Measurements from ENCODE around the gene SH3YL1. TPM values are rescaled to one million over a fixed set of nuclear protein-coding genes. Genes with fewer than 3 reads are reported as not detected.

Gene SH3YL1
- polyA plus RNA-seq, 1 donor (not counting 4 experiments of a cell fraction or from before 2014, with no cell fraction given) = 41.8 TPM

DNA sequence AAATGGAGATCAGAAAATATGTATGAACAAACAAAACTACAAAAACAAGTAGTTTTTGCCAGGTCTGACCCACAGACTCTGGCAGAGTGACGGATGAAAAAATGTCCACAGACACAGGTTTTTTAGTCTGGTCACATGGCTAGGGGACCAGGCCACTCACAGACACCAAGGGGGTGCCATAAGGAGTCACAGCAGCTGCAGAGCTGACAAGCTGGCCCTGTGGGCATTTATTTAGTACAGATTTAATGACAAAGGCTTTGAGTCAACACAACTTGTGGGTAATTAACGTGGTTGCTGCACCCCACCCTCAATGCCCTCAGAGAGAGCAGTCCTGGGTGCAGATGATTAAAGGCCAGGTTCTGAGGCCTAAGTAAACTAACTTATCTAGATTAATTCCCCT lies 76.0 kb downstream of the SH3YL1 start:
- dilution Hi-C loops (cut with MboI; ENCODE audit: extremely low pct_ligation_motif_present, low sequenced_read_pairs) = no loop called here
- no peaks in the 10 kb centered on the region for H3K27me3 ChIP-seq (ENCODE audit: control insufficient read depth, extremely low read depth, insufficient read depth, low read length)
- no peaks in the 10 kb centered on the region for H3K36me3 ChIP-seq (ENCODE audit: control insufficient read depth in 2 of 2, extremely low read depth in 1 of 2, insufficient read depth in 2 of 2, low read length in 2 of 2)
- DNase-seq (ENCODE audit: low read depth, low spot score) (no peak), FAIRE-seq (no peak)
- no peak overlapping the region for H3K9ac ChIP-seq (ENCODE audit: control insufficient read depth, extremely low read depth, insufficient read depth, low read length)
- H3K4me2 ChIP-seq (ENCODE audit: control insufficient read depth, extremely low read depth, insufficient read depth, low read depth, low read length) = no peak overlapping the region
- peaks cover 8% of the 10 kb centered on the region for H3K4me1 ChIP-seq (ENCODE audit: control insufficient read depth, extremely low read depth, insufficient read depth, low read length)
- H3K9me3 ChIP-seq (ENCODE audit: control insufficient read depth, low read depth, low read length) = no peaks in the 10 kb centered on the region
- H3K79me2 ChIP-seq (ENCODE audit: control insufficient read depth, insufficient read depth, low read length) = no peaks in the 10 kb centered on the region
- H3K27ac ChIP-seq (ENCODE audit: control insufficient read depth, insufficient read depth, low read length) = no peak overlapping the region
- no peaks in the 10 kb centered on the region for H4K20me1 ChIP-seq (ENCODE audit: control insufficient read depth, extremely low read depth, insufficient read depth, low read length)
- TF ChIP-seq EZH2 (IDR thresholded peaks at IDR 0.05; ENCODE audit: low read length) = no peak
- TF ChIP-seq, protein P1, sequence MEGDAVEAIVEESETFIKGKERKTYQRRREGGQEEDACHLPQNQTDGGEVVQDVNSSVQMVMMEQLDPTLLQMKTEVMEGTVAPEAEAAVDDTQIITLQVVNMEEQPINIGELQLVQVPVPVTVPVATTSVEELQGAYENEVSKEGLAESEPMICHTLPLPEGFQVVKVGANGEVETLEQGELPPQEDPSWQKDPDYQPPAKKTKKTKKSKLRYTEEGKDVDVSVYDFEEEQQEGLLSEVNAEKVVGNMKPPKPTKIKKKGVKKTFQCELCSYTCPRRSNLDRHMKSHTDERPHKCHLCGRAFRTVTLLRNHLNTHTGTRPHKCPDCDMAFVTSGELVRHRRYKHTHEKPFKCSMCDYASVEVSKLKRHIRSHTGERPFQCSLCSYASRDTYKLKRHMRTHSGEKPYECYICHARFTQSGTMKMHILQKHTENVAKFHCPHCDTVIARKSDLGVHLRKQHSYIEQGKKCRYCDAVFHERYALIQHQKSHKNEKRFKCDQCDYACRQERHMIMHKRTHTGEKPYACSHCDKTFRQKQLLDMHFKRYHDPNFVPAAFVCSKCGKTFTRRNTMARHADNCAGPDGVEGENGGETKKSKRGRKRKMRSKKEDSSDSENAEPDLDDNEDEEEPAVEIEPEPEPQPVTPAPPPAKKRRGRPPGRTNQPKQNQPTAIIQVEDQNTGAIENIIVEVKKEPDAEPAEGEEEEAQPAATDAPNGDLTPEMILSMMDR (optimal IDR thresholded peaks at IDR 0.05 in 1 of 3, IDR thresholded peaks at IDR 0.05 in 1 of 3, conservative IDR thresholded peaks at IDR 0.05 in 1 of 3; ENCODE audit: extremely low read depth in 1 of 3, insufficient read depth in 2 of 3, low read length in 3 of 3) = no peak
- H2AFZ ChIP-seq (ENCODE audit: control insufficient read depth, low read length) = no peak overlapping the region
- H3K9me1 ChIP-seq (ENCODE audit: control insufficient read depth, extremely low read depth, insufficient read depth, low read length) = no peaks in the 10 kb centered on the region
- H3K4me3 ChIP-seq (ENCODE audit: control insufficient read depth in 2 of 3, extremely low read depth in 1 of 3, insufficient read depth in 2 of 3, low read depth in 1 of 3, low read length in 3 of 3) = no peak overlapping the region

GRCh38 chr2:185221-185620 lies 78.6 kb downstream of the SH3YL1 start:
- peak; percentile 75 for FAIRE-seq
- Histone ChIP-seq H3K27me3 (ENCODE audit: control insufficient read depth, extremely low read depth, insufficient read depth, low read length) (no peaks in the 10 kb centered on the region), H4K20me1 (ENCODE audit: control insufficient read depth, extremely low read depth, insufficient read depth, low read length) (no peaks in the 10 kb centered on the region), H3K36me3 (ENCODE audit: control insufficient read depth in 2 of 2, extremely low read depth in 1 of 2, insufficient read depth in 2 of 2, low read length in 2 of 2) (no peaks in the 10 kb centered on the region), H3K4me1 (ENCODE audit: control insufficient read depth, extremely low read depth, insufficient read depth, low read length) (peaks cover 4% of the 10 kb centered on the region), H3K4me3 (ENCODE audit: control insufficient read depth in 2 of 3, extremely low read depth in 1 of 3, insufficient read depth in 2 of 3, low read depth in 1 of 3, low read length in 3 of 3) (no peak overlapping the region), H2AFZ (ENCODE audit: control insufficient read depth, low read length) (no peak overlapping the region), H3K9me3 (ENCODE audit: control insufficient read depth, low read depth, low read length) (no peaks in the 10 kb centered on the region), H3K9me1 (ENCODE audit: control insufficient read depth, extremely low read depth, insufficient read depth, low read length) (no peaks in the 10 kb centered on the region), H3K4me2 (ENCODE audit: control insufficient read depth, extremely low read depth, insufficient read depth, low read depth, low read length) (no peak overlapping the region), H3K79me2 (ENCODE audit: control insufficient read depth, insufficient read depth, low read length) (no peaks in the 10 kb centered on the region), H3K9ac (ENCODE audit: control insufficient read depth, extremely low read depth, insufficient read depth, low read length) (no peak overlapping the region), H3K27ac (ENCODE audit: control insufficient read depth, insufficient read depth, low read length) (no peak overlapping the region)
- peak; percentile 49 for DNase-seq (ENCODE audit: low read depth, low spot score)
- TF ChIP-seq, protein P1 (optimal IDR thresholded peaks at IDR 0.05 in 1 of 3, IDR thresholded peaks at IDR 0.05 in 1 of 3, conservative IDR thresholded peaks at IDR 0.05 in 1 of 3; ENCODE audit: extremely low read depth in 1 of 3, insufficient read depth in 2 of 3, low read length in 3 of 3) = no peak
- no peak for TF ChIP-seq EZH2 (IDR thresholded peaks at IDR 0.05; ENCODE audit: low read length)
- dilution Hi-C loops (cut with MboI; ENCODE audit: extremely low pct_ligation_motif_present, low sequenced_read_pairs) = no loop called here
